Measurements from ENCODE around the gene EYS.

EYS gene

DNA sequence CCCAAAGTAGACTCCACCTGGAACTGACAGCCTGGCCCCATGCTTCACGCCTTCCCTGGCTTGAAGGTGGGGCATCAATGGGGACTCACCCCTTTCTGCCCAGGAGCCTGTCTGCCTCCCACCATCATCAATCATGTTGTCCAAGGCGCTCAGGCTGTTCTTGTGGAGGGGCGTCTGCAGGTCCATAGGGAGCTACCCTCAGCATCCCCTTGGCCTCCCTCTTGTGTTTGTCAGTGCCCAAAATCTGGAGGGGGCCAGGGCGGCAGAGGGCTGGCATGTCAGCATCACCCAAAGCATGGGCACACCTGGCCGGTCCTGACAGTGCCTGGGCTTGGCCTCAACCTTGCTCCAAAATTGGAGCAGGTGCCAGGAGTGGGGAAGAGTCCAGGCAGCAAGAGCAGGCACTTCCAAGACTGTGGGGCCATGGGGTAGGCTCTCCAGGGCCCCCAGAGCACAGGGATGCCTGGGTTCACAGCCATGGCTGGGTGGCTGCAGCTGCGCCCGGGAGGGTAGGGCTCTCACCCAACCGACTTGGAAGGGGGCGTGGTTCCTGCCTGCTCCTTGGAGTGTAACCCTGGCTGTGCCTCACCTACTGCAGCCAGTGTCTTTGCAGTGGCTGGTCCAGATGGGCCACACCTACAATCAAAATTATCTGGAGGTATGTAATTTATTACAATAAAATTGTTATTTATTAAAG lies 903.4 kb downstream of the EYS start:
- no peak for ATAC-seq

GRCh38 chr6:64792534-64792933 lies 914.5 kb downstream of the EYS start:
- ATAC-seq = no peak

- no peak for ATAC-seq
These were observed 917.5 kb downstream of the EYS start for GRCh38 chr6:64789476-64789875.

GRCh38 chr6:64786736-64787135 lies 920.3 kb downstream of the EYS start:
- no peak for ATAC-seq

DNA sequence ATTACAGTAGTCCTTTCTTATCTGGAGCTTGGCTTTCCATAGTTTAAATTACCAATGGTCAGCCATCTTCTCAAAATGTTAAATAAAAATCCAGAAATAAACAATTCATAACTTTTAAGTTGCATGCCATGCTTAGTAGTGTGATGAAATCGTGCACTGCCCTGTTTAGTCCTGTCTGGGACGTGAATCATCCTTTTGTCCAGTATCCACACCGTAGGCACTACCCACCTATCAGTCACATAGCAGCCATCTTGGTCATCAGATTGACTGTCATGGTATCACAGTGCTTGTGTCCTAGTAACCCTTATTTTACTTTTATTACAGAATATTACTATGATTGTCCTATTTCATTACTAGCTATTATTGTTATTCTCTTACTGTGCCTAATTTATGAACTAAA lies 924.1 kb downstream of the EYS start:
- no peak for ATAC-seq

DNA sequence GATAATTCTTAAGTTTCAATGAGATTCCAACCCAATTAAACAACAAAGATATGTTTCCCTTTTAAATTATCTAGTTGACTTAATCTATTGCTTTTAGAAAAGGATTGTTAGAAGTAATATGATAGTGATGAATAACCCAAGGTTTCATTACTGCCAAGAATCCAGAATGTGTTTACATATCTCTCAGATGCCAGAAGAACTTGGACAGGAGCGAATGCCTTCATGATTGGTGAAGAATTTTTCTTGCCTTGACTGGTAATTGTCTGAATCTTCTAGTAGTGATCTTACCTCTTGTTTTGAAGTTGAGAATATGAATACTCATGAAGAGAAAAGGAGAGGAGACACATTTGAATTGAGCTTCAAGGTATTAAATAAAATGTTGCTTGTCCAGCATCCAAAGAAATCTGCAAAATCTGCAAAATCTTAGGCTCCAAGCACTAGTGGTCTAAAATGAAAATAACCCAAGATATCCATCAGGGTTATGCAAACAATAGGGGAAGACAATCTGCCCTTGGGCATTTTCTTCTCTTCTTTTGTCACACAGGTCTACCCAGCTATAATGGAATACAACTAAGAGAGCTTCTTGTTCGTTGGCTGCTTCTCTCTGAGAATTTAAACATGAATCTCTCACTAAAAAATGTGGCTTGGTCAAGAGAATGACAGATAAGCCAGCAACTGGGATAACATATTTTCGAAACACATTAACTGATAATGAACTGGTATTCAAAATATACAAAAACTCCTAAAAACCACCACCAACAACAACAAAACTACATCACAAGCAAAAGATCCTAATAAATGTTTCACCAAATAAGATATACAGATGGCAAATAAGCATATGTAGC lies 928.9 kb downstream of the EYS start:
- no peak for ATAC-seq

- no peak for ATAC-seq
These were observed 930.7 kb downstream of the EYS start for GRCh38 chr6:64776359-64776758.

- ATAC-seq = no peak
These were observed 932.1 kb downstream of the EYS start for GRCh38 chr6:64774881-64775280.

DNA sequence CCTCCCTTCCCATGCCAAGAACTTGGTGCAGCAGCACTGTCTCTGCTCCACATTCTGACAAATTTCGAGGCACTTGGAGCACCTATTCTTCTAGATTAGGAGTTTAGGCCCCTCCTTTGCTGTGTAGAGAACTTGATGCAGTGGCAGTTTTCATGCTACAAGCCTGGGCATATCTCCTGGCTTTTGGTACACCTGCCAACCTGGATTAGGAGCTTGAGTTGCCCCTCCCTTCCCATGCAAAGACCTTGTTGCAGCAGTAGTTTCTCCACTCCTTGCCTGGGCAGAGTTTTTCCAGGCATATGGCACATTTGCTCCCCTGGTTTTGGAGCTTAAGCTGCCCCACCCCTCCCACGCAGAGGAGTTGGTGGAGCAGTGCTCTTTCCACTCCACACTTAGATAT lies 956.1 kb downstream of the EYS start:
- no peak for ATAC-seq

- ATAC-seq = no peak
These were observed 969.6 kb downstream of the EYS start for GRCh38 chr6:64737418-64737817.

GRCh38 chr6:64736421-64736950 lies 970.5 kb downstream of the EYS start:
- ATAC-seq = no peak

- ATAC-seq = no peak
These were observed 973.6 kb downstream of the EYS start for GRCh38 chr6:64733433-64733832.

DNA sequence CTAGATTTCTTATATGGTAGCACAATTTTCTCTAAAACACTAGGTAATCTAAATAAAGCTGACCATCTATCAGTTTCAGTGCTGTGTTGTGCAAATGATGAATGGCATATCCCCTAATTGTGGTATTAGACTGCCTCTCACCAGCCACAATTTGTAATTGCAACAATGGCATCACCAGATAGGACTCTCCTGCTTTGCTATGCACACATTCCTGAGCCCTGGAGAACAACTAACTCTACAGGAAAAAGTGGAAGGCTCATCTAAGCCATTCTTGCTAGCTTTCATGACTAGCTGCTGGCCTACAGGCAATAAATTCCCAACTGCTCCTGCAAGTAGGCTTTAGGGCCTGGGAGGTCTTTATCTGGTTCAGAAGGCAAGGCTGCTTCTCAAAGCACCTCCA lies 974.1 kb downstream of the EYS start:
- ATAC-seq = no peak

- ATAC-seq = no peak
These were observed 977.5 kb downstream of the EYS start for GRCh38 chr6:64729522-64729921.

GRCh38 chr6:64727075-64727474 lies 980.0 kb downstream of the EYS start:
- no peak for ATAC-seq

- no peak for ATAC-seq
These were observed 982.9 kb downstream of the EYS start for GRCh38 chr6:64724091-64724490.

DNA sequence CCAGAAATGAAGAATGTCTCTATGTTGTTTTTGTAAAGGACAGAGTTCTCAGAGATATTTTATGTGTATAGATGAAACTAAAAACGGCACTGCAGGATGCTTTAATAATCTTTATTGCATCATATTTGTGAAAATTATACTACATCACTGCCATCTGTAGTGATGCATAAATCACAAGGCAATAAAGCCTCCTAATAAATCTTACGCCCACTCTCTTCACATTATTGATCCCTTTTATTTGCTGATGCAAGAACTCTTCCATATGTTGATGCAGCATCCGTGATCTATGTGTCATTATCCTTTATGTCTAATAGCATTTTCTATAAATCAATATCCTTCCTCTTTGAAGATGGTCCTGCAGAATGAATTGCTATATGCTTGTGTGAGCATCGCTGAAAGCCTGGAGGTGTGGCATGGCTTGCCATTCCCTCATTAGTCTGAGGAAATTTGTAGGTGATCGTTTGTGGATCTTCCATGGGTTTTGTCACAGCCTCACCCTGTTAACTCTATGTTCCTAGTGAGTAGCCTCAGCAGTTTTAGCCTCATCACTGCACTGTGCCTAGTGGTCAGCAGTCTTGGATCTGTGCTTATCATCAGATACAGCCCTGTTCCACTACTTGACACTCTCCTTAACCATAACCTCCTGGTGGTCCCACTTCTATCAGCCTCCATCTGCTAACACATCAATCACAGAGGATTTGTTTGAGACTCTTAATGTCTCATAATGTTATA lies 983.5 kb downstream of the EYS start:
- no peak for ATAC-seq

GRCh38 chr6:64721865-64722264 lies 985.2 kb downstream of the EYS start:
- ATAC-seq = no peak

GRCh38 chr6:64717281-64717680 lies 989.7 kb downstream of the EYS start:
- ATAC-seq = no peak

DNA sequence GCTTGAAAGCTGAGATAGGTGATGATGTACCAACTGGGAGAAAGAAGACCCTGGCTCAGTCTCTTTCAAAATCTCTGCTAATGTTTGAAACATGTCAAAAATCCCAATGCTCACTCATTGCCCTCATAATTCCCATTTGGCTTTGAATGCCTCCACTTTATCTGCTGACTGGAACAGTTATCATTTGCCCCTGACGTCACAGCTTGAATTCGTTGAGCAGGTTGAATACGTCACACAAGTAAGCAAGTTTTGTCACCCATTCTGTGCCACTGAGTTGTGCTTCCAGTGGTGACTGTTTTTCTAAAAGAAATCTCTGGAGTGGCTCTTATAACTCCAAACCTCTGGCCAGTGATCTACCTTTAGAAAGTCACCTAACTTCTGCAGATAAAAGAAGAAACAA lies 991.4 kb downstream of the EYS start:
- no peak for ATAC-seq

- no peak for ATAC-seq
These were observed 993.0 kb downstream of the EYS start for GRCh38 chr6:64714073-64714472.

GRCh38 chr6:64713175-64713574 lies 993.9 kb downstream of the EYS start:
- no peak for ATAC-seq

DNA sequence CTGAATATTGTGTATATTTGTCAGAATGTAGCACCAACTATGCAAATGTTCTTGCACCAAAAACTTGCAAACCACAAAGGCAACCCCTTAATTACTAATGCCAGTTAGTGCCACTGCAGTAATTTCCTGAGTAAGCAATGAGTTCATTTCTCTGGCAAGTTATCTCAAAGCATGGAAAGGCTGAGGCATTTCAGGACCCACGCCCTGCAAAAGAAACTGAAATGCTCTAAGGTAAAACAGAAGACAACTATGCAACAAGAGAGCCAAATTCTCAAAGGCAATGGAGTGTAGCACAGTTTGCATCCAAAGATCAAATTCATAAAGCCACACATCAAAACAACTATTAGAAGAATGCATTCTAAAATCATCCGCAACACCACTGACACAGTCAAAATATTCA lies 994.4 kb downstream of the EYS start:
- no peak for ATAC-seq
